Stimulated activated CD8-positive, alpha-beta memory T cell treated with anti-CD3 and anti-CD28 coated beads, Interleukin-7, amount 100 ng/mL, for 4 hours (primary cell): ENCODE data around the gene DNAH11.
"Not testable (repeated sequence)": the region's sequence is repeated elsewhere in the genome, so short reads cannot be mapped to it uniquely, and the experiment has no call there.

Experiments
- DNase-seq, 2 donors: peaks; one replicate each; pipeline ENCODE4 v3.0.0-alpha.2; 2020; ENCODE audit warnings: low read depth in 2 of 2

The DNAH11 gene

GRCh38 chr7:21927693-21928092 lies 384.9 kb downstream of the DNAH11 start:
- no peak for DNase-seq

GRCh38 chr7:21933293-21933692 lies 390.5 kb downstream of the DNAH11 start:
- DNase-seq = not testable (repeated sequence)

GRCh38 chr7:21934808-21935207 lies 392.0 kb downstream of the DNAH11 start:
- no peak for DNase-seq

- DNase-seq = no peak
Measured at GRCh38 chr7:21938463-21938862, 395.6 kb downstream of the DNAH11 start.

GRCh38 chr7:21939136-21939857 lies 396.5 kb downstream of the DNAH11 start:
- no peak for DNase-seq

GRCh38 chr7:21939858-21940372 lies 397.1 kb downstream of the DNAH11 start:
- no peak for DNase-seq

- DNase-seq = no peak
Measured at GRCh38 chr7:21941611-21942141, 398.8 kb downstream of the DNAH11 start.

- no peak for DNase-seq
Measured at GRCh38 chr7:21942955-21943354, 400.1 kb downstream of the DNAH11 start.

- DNase-seq = no peak
Measured at GRCh38 chr7:21943436-21943835, 400.6 kb downstream of the DNAH11 start.

- DNase-seq = peak in 1 of 2 donors; percentile 23
Measured at GRCh38 chr7:21944616-21945453, 402.0 kb downstream of the DNAH11 start.

- DNase-seq = peak in 1 of 2 donors; percentile 42
Measured at GRCh38 chr7:21945454-21946221, 402.8 kb downstream of the DNAH11 start, which contains the start of gene CDCA7L. CDCA7L (minus strand) TSS chr7:21945899; CDS start chr7:21945804, 95 bp downstream.

GRCh38 chr7:21946222-21946709 lies 403.4 kb downstream of the DNAH11 start:
- no peak for DNase-seq

- DNase-seq = no peak
Measured at GRCh38 chr7:21947056-21947455, 404.2 kb downstream of the DNAH11 start.

- DNase-seq = no peak
Measured at GRCh38 chr7:21947946-21948345, 405.1 kb downstream of the DNAH11 start.

GRCh38 chr7:21948364-21948763 lies 405.5 kb downstream of the DNAH11 start:
- DNase-seq = no peak

GRCh38 chr7:21948887-21949540 lies 406.2 kb downstream of the DNAH11 start:
- DNase-seq = no peak
